Activated CD8-positive, alpha-beta memory T cell treated with anti-CD3 and anti-CD28 coated beads for 48 hours (primary cell): ENCODE measurements around the gene PKD1L1.
"Not testable (repeated sequence)": the region's sequence is repeated elsewhere in the genome, so short reads cannot be mapped to it uniquely, and the experiment has no call there.

Experiments used
- DNase-seq, 3 experiments: peaks; one replicate each; pipeline ENCODE4 v3.0.0-alpha.2; 2020; ENCODE audit warnings: low read depth in 2 of 3, low spot score in 2 of 3

Gene PKD1L1

DNA sequence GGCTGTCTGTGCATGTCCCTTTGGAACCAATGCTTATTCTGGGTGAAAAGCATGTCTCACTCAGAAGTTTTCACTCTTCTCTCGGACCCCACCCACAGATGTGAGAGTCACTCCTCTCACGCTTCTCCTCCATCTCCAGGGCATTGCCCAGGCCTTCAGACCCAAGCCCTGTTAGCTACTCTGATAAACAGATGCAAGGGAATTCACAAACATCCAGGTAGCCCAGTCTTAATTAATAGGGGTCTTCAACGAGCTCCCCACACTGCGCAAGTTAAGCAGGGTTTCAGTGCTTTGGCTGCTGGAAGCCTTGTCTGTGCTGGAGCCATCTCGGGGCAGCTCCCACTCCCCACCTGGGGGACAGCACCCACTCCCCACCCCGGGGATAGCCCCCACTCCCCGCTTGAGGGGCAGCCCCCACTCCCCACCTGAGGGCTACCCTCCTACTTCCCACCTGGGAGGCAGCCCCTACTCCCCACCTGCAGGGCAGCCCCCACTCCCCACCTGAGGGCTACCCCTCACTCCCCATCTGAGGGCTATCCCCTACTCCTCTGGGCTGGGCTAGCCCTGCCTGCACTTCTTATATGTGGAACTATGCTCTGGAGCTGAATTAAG is 8.7 kb downstream of the PKD1L1 start:
- DNase-seq: no peak

- no peak for DNase-seq
Measured at GRCh38 chr7:47938574-47939165, 9.6 kb downstream of the PKD1L1 start.

DNA sequence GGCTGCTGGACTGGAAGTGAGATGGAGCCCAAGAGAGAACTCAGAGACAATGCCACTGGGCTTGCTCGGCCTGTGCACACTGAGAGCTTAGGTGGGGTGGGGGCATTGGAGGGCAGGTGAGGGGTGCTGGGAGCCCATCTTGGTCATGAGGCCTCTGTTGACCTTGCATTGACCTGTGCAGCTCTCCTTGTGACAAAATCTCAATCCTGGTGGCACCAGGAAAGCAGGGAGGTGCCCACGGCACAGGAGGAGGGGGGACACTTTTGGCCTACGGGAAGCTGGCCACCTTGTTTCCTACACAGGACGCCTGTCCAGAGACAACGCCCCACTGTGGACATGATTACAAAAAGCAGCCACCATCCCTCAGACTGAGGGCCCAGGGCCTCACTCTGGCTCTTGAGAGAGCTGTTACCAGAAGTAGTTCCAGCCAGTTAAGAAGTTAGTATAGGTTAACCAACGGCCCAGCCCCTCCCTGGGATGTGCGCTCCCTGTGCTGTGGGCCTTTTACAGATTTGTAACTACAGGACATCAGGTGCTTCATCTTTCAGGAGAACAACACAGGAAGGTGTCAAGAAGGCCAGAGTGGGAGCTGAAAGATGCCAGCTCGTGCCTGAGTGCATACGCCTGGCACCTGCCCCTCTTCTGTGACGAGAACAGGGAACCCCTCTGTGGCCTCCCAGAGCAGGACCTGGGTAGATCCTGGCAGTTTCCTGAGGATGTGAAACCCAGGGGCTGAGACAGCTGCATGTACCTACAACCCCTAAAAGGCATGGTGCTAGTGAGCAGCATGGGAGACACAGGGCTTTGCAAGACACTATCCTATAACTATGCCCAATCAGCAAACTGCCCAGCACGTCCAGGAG is 10.3 kb downstream of the PKD1L1 start:
- no peak for DNase-seq

DNA sequence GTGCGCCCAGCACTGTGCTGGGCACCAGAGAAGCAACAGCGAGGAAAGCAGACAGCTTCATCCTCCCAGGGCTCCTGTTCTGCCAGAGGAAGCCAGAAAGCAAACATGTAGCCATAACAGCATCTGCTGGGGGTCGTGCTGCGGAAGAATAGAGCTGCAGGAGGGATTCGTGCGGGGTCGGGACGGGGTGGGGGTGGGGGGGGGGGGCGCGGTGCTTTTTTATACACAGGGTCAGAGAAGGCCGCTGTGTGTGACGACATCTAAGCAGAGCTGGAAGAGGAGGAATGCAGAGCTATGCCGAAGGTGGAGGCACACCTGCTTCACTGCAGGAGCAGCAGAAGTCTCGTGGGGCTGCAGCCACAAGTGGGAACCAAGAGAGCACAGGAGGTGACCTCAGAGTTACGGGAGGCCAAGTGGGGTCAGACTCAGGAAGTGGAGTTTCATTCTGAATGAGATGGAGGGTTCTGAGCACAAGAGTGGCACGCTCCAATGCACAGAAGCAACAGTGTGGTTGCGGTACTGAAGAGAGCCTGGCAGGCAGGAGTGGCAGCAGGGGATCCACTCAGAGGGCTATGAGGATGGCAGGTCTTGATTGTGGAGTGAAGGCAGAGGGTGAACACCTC is 11.1 kb downstream of the PKD1L1 start:
- peak in 1 of 3 experiments; percentile 14 for DNase-seq

- DNase-seq: no peak
Measured at GRCh38 chr7:47936323-47936722, 11.9 kb downstream of the PKD1L1 start.

- no peak for DNase-seq
Measured at GRCh38 chr7:47935336-47935735, 12.9 kb downstream of the PKD1L1 start.

DNA sequence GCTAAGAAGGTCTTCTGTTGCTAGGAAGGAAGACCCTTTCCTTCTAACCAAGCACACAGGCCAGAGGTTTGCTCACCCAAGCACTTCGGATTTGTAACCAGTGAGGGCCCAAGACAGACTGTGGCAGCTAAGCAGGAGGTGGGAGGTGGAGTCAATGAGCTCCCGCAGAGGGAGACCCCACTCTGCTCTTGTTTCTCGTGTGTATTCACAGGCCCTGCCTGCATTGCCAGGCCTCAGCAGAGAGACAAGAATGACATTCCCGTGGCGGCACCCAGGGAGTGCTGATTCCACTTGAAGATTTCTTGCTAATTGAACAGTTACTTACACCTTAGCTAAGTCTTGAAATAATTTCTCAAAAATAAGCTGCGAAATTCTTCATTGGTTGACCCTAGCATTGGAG is 13.4 kb downstream of the PKD1L1 start:
- DNase-seq: no peak

DNA sequence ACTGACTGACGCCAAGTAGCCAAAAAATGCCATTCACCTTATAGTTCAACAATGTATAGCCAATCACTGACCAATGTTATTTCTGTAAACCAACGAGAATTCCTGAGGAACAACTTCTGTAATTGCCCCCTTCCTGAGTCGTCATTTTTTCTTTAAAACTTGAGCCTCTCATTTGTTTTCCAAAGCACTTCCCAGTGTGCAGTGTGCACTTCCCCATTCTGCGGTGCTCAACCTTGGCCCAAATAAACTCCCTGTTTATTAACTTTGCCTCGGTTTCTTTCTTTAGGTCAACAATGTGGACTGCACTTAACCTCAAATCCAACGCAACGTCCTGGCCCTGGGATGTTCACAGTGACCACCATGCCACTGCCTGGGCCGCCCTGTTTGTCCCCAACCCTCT is 15.1 kb downstream of the PKD1L1 start:
- DNase-seq: no peak

GRCh38 chr7:47932466-47933037 is 15.7 kb downstream of the PKD1L1 start:
- DNase-seq: no peak

GRCh38 chr7:47932016-47932415 is 16.2 kb downstream of the PKD1L1 start:
- DNase-seq: no peak

GRCh38 chr7:47931005-47932004 is 17.0 kb downstream of the PKD1L1 start:
- DNase-seq: no peak

DNA sequence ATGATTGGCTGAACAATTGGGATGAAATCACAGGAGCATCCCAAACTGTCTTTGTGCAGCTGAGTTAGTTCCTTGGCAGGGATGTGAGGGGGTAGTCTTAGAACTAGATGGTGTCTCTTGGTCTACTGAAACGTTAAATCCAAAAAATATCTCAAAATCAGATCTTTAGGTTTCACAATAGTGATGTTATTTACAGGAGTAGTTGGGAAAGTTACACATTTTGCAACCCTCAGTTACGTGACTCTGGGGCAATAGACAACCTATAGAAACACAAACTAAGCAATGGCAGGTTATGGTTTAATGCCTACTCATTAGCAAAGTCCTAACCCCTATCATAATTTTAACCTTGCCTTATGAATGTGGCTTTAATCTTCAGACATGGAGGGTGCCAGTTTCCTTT is 24.0 kb downstream of the PKD1L1 start:
- no peak for DNase-seq

- DNase-seq: not testable (repeated sequence)
Measured at GRCh38 chr7:47923081-47923875, 25.0 kb downstream of the PKD1L1 start.

GRCh38 chr7:47916514-47916913 is 31.8 kb downstream of the PKD1L1 start:
- not testable (repeated sequence) for DNase-seq

- DNase-seq: no peak
Measured at GRCh38 chr7:47915616-47915976, 32.7 kb downstream of the PKD1L1 start.

DNA sequence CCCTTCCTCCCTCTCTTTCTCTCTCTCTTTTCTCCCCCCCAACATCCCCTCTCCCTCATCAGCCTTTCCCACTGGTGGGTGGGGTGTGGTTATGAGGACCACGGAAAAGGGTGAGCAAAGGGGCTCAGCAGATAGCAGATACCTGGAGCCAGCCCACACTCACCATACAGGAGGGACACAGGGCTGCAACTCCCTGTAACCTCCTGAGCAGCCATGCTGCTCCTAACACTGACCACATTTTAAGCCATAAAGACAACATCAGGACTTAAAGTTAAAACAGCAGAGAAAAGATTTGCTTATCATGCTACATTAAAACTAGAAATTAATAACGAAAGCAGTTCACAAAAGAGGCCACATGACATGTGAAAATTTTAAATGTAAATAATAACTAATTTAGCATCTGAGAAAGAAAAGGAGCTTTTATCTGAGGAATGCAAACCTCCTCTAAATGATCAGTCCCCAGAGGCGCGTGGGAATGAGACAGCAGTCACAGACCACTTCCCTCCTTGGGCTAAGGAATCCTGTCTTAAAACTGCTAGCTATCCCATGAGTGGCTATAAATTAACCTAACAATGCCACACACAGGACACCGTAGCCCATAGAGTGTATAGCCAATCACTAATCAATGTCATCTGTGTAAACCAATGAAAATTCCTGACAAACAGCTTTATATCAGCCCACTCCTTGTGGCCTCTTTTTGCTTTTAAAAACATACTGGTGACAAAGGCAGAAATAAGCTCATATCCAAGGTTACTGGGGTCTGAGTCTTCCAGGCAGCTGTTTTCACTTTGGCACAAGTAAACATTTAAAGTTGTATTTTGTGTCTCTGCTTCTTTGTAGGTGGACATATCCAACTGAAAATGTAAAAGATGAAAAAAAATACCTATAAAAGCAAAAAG is 33.3 kb downstream of the PKD1L1 start:
- no peak for DNase-seq

DNA sequence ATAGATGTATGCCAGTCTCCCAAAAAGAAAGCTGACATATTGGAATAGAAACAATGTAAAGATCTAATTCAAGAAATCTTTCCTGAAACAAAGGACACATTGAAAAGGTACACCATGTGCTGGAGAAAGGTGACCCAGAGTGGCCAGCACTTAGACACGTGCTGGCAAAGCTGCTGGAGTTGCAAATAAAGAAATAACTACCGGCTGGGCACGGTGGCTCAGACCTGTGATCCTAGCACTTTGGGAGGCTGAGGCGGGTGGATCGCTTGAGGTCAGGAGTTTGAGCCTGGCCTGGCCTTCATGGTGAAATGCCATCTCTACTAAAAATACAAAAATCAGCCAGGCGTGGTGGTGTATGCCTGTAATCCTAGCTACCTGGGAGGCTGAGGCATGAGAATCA is 35.9 kb downstream of the PKD1L1 start:
- DNase-seq: no peak

- DNase-seq: no peak
Measured at GRCh38 chr7:47908720-47909119, 39.5 kb downstream of the PKD1L1 start.
